ENCODE data around the gene PHF1. TPM values are rescaled to one million over a fixed set of nuclear protein-coding genes. Genes with fewer than 3 reads are reported as not detected.
A peak's percentile ranks its signal among the peaks of the same experiment; 100 is the strongest.

The PHF1 gene
- total and polyA plus RNA-seq, 2 of the 13 experiments (the other 11 are each of a cell fraction or from before 2014, with no cell fraction given): 25.4 to 61.9 TPM

GRCh38 chr6:33430991-33431879 is 20.4 kb downstream of the PHF1 start (continued):
- TF ChIP-seq AFF4 (CRISPR knock-in tag; IDR thresholded peaks at IDR 0.05) (no peak), HOXA3 (CRISPR knock-in tag; IDR thresholded peaks at IDR 0.05) (no peak), MXD4 (CRISPR knock-in tag; IDR thresholded peaks at IDR 0.05) (no peak), PRDM4 (CRISPR knock-in tag; IDR thresholded peaks at IDR 0.05; ENCODE audit: borderline replicate concordance) (no peak), ZNF563 (CRISPR knock-in tag; IDR thresholded peaks at IDR 0.05) (no peak), PATZ1 (CRISPR knock-in tag; IDR thresholded peaks at IDR 0.05) (peak; percentile 82), ERF (CRISPR knock-in tag; IDR thresholded peaks at IDR 0.05) (peak; percentile 34; the same call in 1 of the 2 replicates), ZNF639 (CRISPR knock-in tag; conservative IDR thresholded peaks at IDR 0.05) (no peak), HNF4G (IDR thresholded peaks at IDR 0.05; ENCODE audit: borderline replicate concordance, low read depth, low read length) (0 out of 2 replicates have a peak, but pooled peaks have one; percentile 5), HNF4G (CRISPR knock-in tag; IDR thresholded peaks at IDR 0.05; ENCODE audit: borderline replicate concordance, low read depth) (no peak), SIN3A (IDR thresholded peaks at IDR 0.05; ENCODE audit: borderline replicate concordance, low read depth, low read length) (0 out of 2 replicates have a peak, but pooled peaks have one; percentile 33), THAP11 (CRISPR knock-in tag; IDR thresholded peaks at IDR 0.05) (0 out of 2 replicates have a peak, but pooled peaks have one; percentile 26), AKNA (CRISPR knock-in tag; IDR thresholded peaks at IDR 0.05; ENCODE audit: borderline replicate concordance) (no peak)
